Mesenchymal stem cell (in vitro differentiated cells and primary cell): ENCODE results near the gene GPR65.

Experiments
- DNase-seq: peaks from one replicate; pipeline ENCODE4 v3.0.0-alpha.2; 2013
- H2AFZ ChIP-seq: one replicate; pipeline ENCODE4 v1.6.1; 2013; ENCODE audit warnings: low read depth, mild to moderate bottlenecking, control low read depth, inconsistent platforms, low read length, moderate library complexity
- H2AK5ac ChIP-seq: 2 replicates; pipeline ENCODE4 v1.6.1; 2013; ENCODE audit warnings: low read length, moderate library complexity, mild to moderate bottlenecking, inconsistent platforms; ENCODE audit not compliant: severe bottlenecking
- H2BK120ac ChIP-seq: one replicate; pipeline ENCODE4 v1.6.1; 2013; ENCODE audit warnings: low read depth, mild to moderate bottlenecking, inconsistent platforms, low read length, moderate library complexity
- H2BK12ac ChIP-seq, 2 experiments: one replicate each; pipeline ENCODE4 v1.6.1; 2013; ENCODE audit warnings: inconsistent platforms in 2 of 2, low read length in 2 of 2, mild to moderate bottlenecking in 2 of 2, moderate library complexity in 2 of 2, control low read depth in 1 of 2
- H2BK15ac ChIP-seq: one replicate; pipeline ENCODE4 v1.6.1; 2013; ENCODE audit warnings: mild to moderate bottlenecking, low read depth, inconsistent platforms; ENCODE audit not compliant: poor library complexity, severe bottlenecking
- H2BK5ac ChIP-seq: 2 replicates; pipeline ENCODE4 v1.6.1; 2013; ENCODE audit warnings: low read depth, mild to moderate bottlenecking, low read length, control low read depth, inconsistent platforms; ENCODE audit not compliant: poor library complexity, severe bottlenecking
- H3K14ac ChIP-seq, 2 experiments: one replicate each; pipeline ENCODE4 v1.6.1; 2013; ENCODE audit warnings: inconsistent platforms in 2 of 2, low read length in 2 of 2, control low read depth in 1 of 2, mild to moderate bottlenecking in 1 of 2, moderate library complexity in 1 of 2
- H3K18ac ChIP-seq, 2 experiments: one replicate each; pipeline ENCODE4 v1.6.1; 2013; ENCODE audit warnings: inconsistent platforms in 2 of 2, low read length in 2 of 2, control low read depth in 1 of 2, low read depth in 1 of 2, mild to moderate bottlenecking in 1 of 2
- H3K23ac ChIP-seq, 2 experiments: one replicate each; pipeline ENCODE4 v1.6.1; 2013; ENCODE audit warnings: inconsistent platforms in 2 of 2, low read length in 2 of 2, mild to moderate bottlenecking in 2 of 2, moderate library complexity in 2 of 2, control low read depth in 1 of 2
- H3K27ac ChIP-seq: 2 replicates; pipeline ENCODE4 v1.5.1; 2013; ENCODE audit warnings: mild to moderate bottlenecking, moderate library complexity, low read length, control low read depth, inconsistent platforms; ENCODE audit not compliant: poor library complexity, severe bottlenecking
- H3K27me3 ChIP-seq, 2 experiments: 2 replicates each; pipeline versions ENCODE4 v1.6.1 to v1.7.0; 2013; ENCODE audit warnings: low read length in 2 of 2, mild to moderate bottlenecking in 2 of 2, moderate library complexity in 2 of 2, control low read depth in 1 of 2, inconsistent platforms in 1 of 2; ENCODE audit not compliant: control insufficient read depth in 1 of 2, insufficient read depth in 1 of 2
- H3K36me3 ChIP-seq, 2 experiments: 2 replicates each; pipeline versions ENCODE4 v1.6.1 to v1.7.0; 2013; ENCODE audit warnings: low read length in 2 of 2, control low read depth in 1 of 2, inconsistent platforms in 1 of 2, low read depth in 1 of 2, mild to moderate bottlenecking in 1 of 2; ENCODE audit not compliant: insufficient read depth in 2 of 2, control insufficient read depth in 1 of 2
- H3K4ac ChIP-seq, 2 experiments: one replicate each; pipeline ENCODE4 v1.6.1; 2013; ENCODE audit warnings: inconsistent platforms in 2 of 2, low read length in 2 of 2, mild to moderate bottlenecking in 2 of 2, moderate library complexity in 2 of 2, control low read depth in 1 of 2, low read depth in 1 of 2
- H3K4me1 ChIP-seq: 2 replicates; pipeline ENCODE4 v1.6.1; 2013; ENCODE audit warnings: low read depth, low read length, control low read depth; ENCODE audit not compliant: control insufficient read depth, insufficient read depth
- H3K4me2 ChIP-seq: 2 replicates; pipeline ENCODE4 v1.6.1; 2013; ENCODE audit warnings: low read length, mild to moderate bottlenecking, inconsistent platforms; ENCODE audit not compliant: poor library complexity, severe bottlenecking
- H3K4me3 ChIP-seq, 2 experiments: 2 replicates each; pipeline versions ENCODE4 v1.5.1 to v1.7.0; 2013; ENCODE audit warnings: low read length in 2 of 2, mild to moderate bottlenecking in 2 of 2, control low read depth in 1 of 2, low read depth in 1 of 2; ENCODE audit not compliant: insufficient read depth in 1 of 2
- H3K79me1 ChIP-seq: replicated peaks from 2 replicates; pipeline ENCODE4 v1.6.1; 2013; ENCODE audit warnings: mild to moderate bottlenecking, control low read depth, low read length, inconsistent platforms; ENCODE audit not compliant: poor library complexity, severe bottlenecking
- H3K9ac ChIP-seq: 2 replicates; pipeline ENCODE4 v1.7.0; 2013; ENCODE audit warnings: mild to moderate bottlenecking, low read length, moderate library complexity
- H3K9me3 ChIP-seq: 2 replicates; pipeline ENCODE4 v1.7.0; 2013; ENCODE audit warnings: mild to moderate bottlenecking, low read length; ENCODE audit not compliant: control insufficient read depth
- H4K8ac ChIP-seq: one replicate; pipeline ENCODE4 v1.6.1; 2013; ENCODE audit warnings: inconsistent platforms, mild to moderate bottlenecking, low read length, moderate library complexity
- H4K91ac ChIP-seq: one replicate; pipeline ENCODE4 v1.6.1; 2013; ENCODE audit warnings: mild to moderate bottlenecking, low read length, inconsistent platforms
- WGBS: methylation state at CpG from one replicate; pipeline ENCODE4 v1.1.7; 2013; ENCODE audit warnings: mixed read lengths; 5-methylcytosine and 5-hydroxymethylcytosine counted together

Gene GPR65

DNA sequence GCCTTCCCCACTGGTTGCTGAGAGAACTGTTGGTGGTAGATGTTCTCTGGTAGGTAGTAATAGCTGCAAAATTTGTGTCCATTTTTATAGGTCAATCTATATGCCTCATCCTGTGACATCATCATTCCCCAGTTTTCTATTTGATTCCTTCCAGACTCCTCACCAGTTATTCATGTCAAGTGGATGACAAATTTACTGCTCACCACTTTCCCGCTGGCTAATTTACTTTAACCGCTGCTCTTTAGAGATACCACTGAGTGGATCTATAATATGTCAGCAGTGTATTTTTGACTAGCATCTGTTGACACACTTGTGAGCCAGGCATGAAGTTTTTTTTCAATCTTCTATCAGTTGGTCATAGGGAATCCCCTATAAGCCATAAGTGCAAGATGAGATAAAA, 24.6 kb downstream of the GPR65 start:
- no peak overlapping the region for H3K23ac ChIP-seq
- no peak overlapping the region for H3K4ac ChIP-seq
- H3K27me3 ChIP-seq = peaks cover 0 to 4% of the 10 kb centered on the region in 2 experiments
- H4K8ac ChIP-seq = no peak overlapping the region
- no peaks in the 10 kb centered on the region for H3K9me3 ChIP-seq
- H2AFZ ChIP-seq = no peak overlapping the region
- no peak overlapping the region for H2BK120ac ChIP-seq
- no peak overlapping the region for H3K14ac ChIP-seq
- no peak overlapping the region for H4K91ac ChIP-seq
- H3K4me1 ChIP-seq = no peaks in the 10 kb centered on the region
- no peak for DNase-seq
- H2AK5ac ChIP-seq = no peak overlapping the region
- no peaks in the 10 kb centered on the region for H3K36me3 ChIP-seq
- H3K4me3 ChIP-seq = no peak overlapping the region
- H3K79me1 ChIP-seq = no peaks in the 10 kb centered on the region
- no peak overlapping the region for H3K18ac ChIP-seq
- no peak overlapping the region for H2BK5ac ChIP-seq
- no CpG with 5 or more reads among the region's 2 CpGs for WGBS
- H3K9ac ChIP-seq = no peak overlapping the region
- H3K27ac ChIP-seq = no peak overlapping the region
- no peak overlapping the region for H2BK15ac ChIP-seq
- H3K4me2 ChIP-seq = no peak overlapping the region
- H2BK12ac ChIP-seq = no peak overlapping the region

DNA sequence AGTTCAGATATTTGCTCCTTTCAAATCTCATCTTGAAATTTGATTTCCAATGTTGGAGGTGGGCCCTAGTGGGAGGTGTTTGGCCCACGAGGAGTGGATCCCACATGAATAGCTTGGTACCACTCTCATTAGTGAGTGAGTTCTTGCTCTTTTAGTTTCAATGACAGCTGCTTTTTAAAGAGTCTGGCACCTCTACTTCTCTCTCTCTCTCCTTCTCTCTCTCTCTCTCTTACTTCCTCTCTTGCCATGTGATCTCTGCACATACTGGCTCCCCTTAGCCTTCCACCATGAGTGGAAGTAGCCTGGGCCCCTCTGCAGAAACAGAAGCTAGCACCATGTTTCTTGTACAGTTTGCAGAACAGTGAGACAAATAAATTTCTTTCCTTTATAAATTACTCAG, 25.1 kb downstream of the GPR65 start:
- Histone ChIP-seq H3K27me3 (peaks cover 0 to 4% of the 10 kb centered on the region in 2 experiments), H3K14ac (no peak overlapping the region), H3K23ac (no peak overlapping the region), H3K27ac (no peak overlapping the region), H2BK15ac (no peak overlapping the region), H3K4me1 (no peaks in the 10 kb centered on the region), H3K4me2 (no peak overlapping the region), H4K8ac (no peak overlapping the region), H2AFZ (no peak overlapping the region), H3K79me1 (no peaks in the 10 kb centered on the region), H2BK120ac (no peak overlapping the region), H3K18ac (no peak overlapping the region), H2AK5ac (no peak overlapping the region), H4K91ac (no peak overlapping the region), H3K4ac (no peak overlapping the region), H3K9me3 (no peaks in the 10 kb centered on the region), H3K4me3 (no peak overlapping the region), H3K36me3 (no peaks in the 10 kb centered on the region), H3K9ac (no peak overlapping the region), H2BK12ac (no peak overlapping the region), H2BK5ac (no peak overlapping the region)
- DNase-seq = no peak
- 33% methylated on average over 1 of the region's 1 CpG for WGBS

DNA sequence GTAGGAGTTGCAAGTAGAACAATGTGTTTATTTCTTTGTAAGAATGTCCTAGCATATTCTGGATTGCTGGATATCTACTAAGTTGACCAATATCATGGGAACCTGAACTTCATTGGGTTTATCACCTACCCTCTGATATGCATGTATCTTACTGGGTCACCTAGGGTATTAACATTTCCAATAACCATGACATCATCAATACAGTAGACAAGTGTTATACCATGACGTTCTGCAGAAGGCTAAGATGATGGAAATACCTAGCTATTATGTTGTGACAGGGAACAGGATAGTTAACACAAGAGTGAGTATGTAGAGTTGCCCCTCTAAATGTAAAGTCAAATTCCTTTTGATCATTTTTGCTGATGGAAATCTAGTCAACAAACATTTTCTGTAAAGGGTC, 26.0 kb downstream of the GPR65 start:
- no peak overlapping the region for H2AK5ac ChIP-seq
- DNase-seq = no peak
- H3K4me2 ChIP-seq = no peak overlapping the region
- no peak overlapping the region for H4K8ac ChIP-seq
- no peak overlapping the region for H3K18ac ChIP-seq
- H3K4me1 ChIP-seq = no peaks in the 10 kb centered on the region
- no peak overlapping the region for H3K14ac ChIP-seq
- no peak overlapping the region for H3K9ac ChIP-seq
- no peak overlapping the region for H2BK12ac ChIP-seq
- H3K27me3 ChIP-seq = no peaks in the 10 kb centered on the region
- no peak overlapping the region for H2BK120ac ChIP-seq
- H2AFZ ChIP-seq = no peak overlapping the region
- H3K9me3 ChIP-seq = no peaks in the 10 kb centered on the region
- H3K23ac ChIP-seq = no peak overlapping the region
- H3K36me3 ChIP-seq = no peaks in the 10 kb centered on the region
- H3K27ac ChIP-seq = no peak overlapping the region
- whole genome bisulfite sequencing = no CpG with 5 or more reads among the region's 1 CpG
- no peak overlapping the region for H3K4ac ChIP-seq
- no peak overlapping the region for H2BK5ac ChIP-seq
- H3K4me3 ChIP-seq = no peak overlapping the region
- H3K79me1 ChIP-seq = no peaks in the 10 kb centered on the region
- H2BK15ac ChIP-seq = no peak overlapping the region
- H4K91ac ChIP-seq = no peak overlapping the region

- Histone ChIP-seq H3K79me1 (no peaks in the 10 kb centered on the region), H4K8ac (no peak overlapping the region), H3K4ac (no peak overlapping the region), H3K9ac (no peak overlapping the region), H2BK5ac (no peak overlapping the region), H3K14ac (no peak overlapping the region), H3K4me3 (no peak overlapping the region), H2BK12ac (no peak overlapping the region), H3K27me3 (peaks cover 0 to 12% of the 10 kb centered on the region in 2 experiments), H3K18ac (no peak overlapping the region), H2AK5ac (no peak overlapping the region), H2BK15ac (no peak overlapping the region), H4K91ac (no peak overlapping the region), H3K27ac (no peak overlapping the region), H2BK120ac (no peak overlapping the region), H3K9me3 (no peaks in the 10 kb centered on the region), H3K23ac (no peak overlapping the region), H3K4me1 (no peaks in the 10 kb centered on the region), H2AFZ (no peak overlapping the region), H3K4me2 (no peak overlapping the region), H3K36me3 (no peaks in the 10 kb centered on the region)
- 94% methylated on average over 1 of the region's 1 CpG for WGBS
- no peak for DNase-seq
Measured at GRCh38 chr14:88032373-88032772, 27.4 kb downstream of the GPR65 start.
